Keratinocyte (primary cell): ENCODE measurements around the gene MYOD1.

Source experiments
- EZH2 ChIP-seq: IDR thresholded peaks from one replicate; pipeline ENCODE4 v1.6.1; 2012; ENCODE audit warnings: inconsistent platforms, mild to moderate bottlenecking, low read length, moderate library complexity
- TF ChIP-seq, protein P1 (sequence below), 3 experiments: IDR thresholded peaks in 1 of 3; conservative IDR thresholded peaks in 1 of 3; optimal IDR thresholded peaks in 1 of 3; 2 replicates in 2 of 3; 3 replicates in 1 of 3; pipeline versions ENCODE3 to v1.5.1; 2011; ENCODE audit warnings: low read length in 3 of 3, mild to moderate bottlenecking in 3 of 3, moderate library complexity in 2 of 3, control low read depth in 1 of 3, inconsistent platforms in 1 of 3; ENCODE audit not compliant: insufficient read depth in 2 of 3; ENCODE audit errors: extremely low read depth in 1 of 3

DNA sequence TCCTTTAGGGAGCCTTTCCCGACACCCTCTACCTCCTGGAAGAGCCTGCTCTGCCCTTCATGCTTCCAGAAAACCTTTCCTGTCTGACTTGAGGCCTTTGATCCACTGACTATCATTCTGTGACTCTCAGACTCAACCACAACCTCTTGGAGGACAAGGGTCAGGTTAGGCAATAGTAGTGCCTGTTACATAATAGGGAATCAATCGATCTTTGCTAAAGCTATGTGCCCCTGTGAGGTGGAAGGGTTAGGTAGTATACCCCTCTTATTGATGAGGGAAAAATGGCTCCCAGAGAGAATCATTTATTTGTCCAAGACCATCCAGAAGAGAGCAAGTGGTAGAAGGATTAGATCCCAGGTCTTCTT lies 31.4 kb downstream of the MYOD1 start:
- TF ChIP-seq, protein P1, sequence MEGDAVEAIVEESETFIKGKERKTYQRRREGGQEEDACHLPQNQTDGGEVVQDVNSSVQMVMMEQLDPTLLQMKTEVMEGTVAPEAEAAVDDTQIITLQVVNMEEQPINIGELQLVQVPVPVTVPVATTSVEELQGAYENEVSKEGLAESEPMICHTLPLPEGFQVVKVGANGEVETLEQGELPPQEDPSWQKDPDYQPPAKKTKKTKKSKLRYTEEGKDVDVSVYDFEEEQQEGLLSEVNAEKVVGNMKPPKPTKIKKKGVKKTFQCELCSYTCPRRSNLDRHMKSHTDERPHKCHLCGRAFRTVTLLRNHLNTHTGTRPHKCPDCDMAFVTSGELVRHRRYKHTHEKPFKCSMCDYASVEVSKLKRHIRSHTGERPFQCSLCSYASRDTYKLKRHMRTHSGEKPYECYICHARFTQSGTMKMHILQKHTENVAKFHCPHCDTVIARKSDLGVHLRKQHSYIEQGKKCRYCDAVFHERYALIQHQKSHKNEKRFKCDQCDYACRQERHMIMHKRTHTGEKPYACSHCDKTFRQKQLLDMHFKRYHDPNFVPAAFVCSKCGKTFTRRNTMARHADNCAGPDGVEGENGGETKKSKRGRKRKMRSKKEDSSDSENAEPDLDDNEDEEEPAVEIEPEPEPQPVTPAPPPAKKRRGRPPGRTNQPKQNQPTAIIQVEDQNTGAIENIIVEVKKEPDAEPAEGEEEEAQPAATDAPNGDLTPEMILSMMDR (optimal IDR thresholded peaks at IDR 0.05 in 1 of 3, IDR thresholded peaks at IDR 0.05 in 1 of 3, conservative IDR thresholded peaks at IDR 0.05 in 1 of 3; ENCODE audit: extremely low read depth in 1 of 3, insufficient read depth in 2 of 3, low read length in 3 of 3): no peak
- TF ChIP-seq EZH2: no peak
